ENCODE results near the gene PDF.
A peak's percentile ranks its signal among the peaks of the same experiment; 100 is the strongest.
"Not testable (repeated sequence)": the region's sequence is repeated elsewhere in the genome, so short reads cannot be mapped to it uniquely, and the experiment has no call there.

Gene PDF, protein sequence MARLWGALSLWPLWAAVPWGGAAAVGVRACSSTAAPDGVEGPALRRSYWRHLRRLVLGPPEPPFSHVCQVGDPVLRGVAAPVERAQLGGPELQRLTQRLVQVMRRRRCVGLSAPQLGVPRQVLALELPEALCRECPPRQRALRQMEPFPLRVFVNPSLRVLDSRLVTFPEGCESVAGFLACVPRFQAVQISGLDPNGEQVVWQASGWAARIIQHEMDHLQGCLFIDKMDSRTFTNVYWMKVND

GRCh38 chr16:69330286-69331109, at the start of gene PDF:
PDF (minus strand) TSS chr16:69330588; CDS start chr16:69330570, 18 bp downstream.
- DNase-seq: peak; percentile 86 to 95

GRCh38 chr16:69378760-69379159, 48.4 kb upstream of the PDF start:
- no peak for DNase-seq

DNA sequence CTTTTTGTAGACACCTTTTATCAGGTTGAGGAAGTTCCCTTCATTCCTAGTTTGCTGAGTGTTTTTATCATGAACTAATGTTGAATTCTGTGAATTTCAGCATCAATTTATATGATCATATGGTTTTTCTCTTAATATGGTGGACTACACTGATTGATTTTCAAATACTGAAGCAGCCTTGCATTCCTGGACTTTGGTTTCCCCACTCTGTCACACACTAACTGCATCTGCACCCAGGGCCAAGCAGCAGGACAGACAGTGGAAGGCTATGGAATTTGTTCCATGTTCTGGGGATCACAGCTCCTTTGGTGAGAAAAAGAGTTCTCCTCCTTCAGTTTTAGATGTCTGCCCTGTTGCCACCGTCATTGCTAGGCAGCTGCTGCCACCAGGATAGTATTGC, 47.6 kb upstream of the PDF start:
- DNase-seq: no peak

DNA sequence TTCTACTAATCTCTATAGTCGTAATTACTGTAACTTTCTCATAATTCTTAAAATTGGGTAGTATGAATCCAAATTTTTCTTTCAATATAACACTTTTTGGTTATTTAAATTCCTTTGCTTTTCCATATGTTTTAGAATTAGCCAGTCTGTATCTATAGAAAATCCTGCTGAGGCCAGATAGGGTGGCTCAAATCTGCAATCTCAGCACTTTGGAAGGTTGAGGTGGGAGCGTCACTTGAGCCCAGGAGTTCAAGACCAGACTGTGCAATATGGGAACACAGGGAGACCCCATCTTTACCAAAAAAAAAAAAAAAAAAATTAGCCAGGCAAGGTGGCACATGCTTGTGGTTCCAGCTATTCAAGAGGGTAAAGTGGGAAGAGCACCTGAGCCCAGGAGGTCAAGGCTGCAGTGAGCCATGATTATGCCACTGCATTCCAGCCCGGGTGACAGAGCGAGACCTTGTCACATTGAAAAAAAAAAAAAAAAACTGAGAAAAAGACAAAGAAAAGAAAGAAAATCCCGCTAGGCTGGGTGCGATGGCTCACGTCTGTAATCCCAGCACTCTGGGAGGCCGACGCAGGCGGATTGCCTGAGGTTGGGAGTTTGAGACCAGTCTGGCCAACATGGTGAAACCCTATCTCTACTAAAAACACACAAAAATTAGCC, 46.1 kb upstream of the PDF start:
- DNase-seq: no peak

DNA sequence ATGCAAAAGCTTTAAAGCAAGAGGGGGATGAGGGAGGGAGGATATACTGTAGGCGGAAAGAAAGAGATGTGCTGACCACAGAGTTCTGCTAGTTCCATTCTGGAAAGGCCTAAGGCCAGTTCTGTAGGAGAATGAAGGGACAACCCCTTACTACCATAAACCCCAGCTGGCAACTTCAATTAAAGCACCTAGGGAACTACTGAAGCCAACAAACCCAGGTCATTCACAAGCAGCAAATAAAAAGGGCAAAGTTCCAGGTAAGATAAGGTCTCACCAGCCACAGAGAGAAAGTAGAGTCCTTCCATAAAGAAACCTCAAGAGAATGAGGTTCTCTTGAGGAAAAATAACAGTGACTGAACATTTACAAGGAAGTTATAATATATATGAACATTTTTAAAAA, 42.6 kb upstream of the PDF start:
- no peak for DNase-seq

GRCh38 chr16:69371564-69371963, 41.2 kb upstream of the PDF start:
- DNase-seq: no peak

GRCh38 chr16:69368866-69369265, 38.5 kb upstream of the PDF start:
- DNase-seq: no peak

- DNase-seq: no peak
Observed at GRCh38 chr16:69367980-69368379, 37.6 kb upstream of the PDF start.

DNA sequence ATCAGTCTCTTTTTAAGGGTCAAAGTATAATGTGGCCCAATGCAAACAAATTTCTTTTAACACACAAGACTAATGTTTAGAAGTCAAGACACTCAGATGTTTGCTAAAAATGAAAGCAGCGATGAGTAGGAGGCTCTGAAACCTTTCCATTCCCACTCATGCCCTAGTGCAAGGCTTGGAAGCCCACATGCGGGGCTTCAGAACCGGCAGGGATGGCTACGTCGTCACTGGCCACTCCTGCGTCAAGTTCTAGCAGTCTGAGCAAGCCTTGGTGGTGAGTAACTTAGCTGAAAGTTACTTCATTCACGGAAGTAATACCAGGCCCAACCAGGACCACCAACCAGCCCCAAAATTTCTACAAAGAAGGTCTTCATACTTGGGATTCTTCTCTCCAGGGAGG, 36.0 kb upstream of the PDF start:
- DNase-seq: no peak

GRCh38 chr16:69365901-69366300, 35.5 kb upstream of the PDF start:
- no peak for DNase-seq

DNA sequence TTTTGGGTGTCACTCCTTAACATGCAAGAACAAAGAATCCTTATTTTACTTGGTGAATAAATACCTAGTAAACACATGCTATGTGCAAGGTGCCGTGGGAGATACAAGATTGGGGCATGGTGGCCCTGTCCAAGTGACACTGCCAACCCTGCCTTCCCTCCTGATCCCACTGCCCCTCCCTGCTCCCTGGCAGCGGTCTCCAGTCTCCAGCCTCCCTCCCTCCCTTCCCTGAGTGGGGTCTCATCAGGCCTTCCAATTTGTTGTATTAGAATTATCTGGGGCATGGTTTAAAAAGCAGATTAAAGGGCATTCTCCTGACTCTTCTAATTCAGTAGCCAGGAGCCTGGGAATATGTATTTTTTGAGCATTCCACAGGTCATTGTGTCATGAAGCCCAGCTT, 33.7 kb upstream of the PDF start:
- no peak for DNase-seq

GRCh38 chr16:69363281-69363717, 32.9 kb upstream of the PDF start:
- no peak for DNase-seq

DNA sequence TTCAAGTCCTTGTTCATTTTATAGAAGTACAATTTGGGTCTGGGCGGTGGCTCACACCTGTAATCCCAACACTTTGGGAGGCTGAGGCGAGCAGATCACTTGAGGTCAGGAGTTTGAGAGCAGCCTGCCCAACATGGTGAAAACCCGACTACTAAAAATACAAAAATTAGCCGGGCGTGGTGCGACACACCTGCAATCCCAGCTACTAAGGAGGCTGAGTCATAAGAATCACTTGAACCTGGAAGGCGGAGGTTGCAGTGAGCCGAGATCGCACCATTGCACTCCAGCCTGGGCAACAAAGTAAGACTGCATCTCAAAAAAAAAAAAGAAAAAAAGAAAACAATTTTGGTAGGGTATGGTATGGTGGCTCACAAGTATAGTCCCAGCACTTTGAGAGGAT, 29.7 kb upstream of the PDF start:
- not testable (repeated sequence) for DNase-seq

DNA sequence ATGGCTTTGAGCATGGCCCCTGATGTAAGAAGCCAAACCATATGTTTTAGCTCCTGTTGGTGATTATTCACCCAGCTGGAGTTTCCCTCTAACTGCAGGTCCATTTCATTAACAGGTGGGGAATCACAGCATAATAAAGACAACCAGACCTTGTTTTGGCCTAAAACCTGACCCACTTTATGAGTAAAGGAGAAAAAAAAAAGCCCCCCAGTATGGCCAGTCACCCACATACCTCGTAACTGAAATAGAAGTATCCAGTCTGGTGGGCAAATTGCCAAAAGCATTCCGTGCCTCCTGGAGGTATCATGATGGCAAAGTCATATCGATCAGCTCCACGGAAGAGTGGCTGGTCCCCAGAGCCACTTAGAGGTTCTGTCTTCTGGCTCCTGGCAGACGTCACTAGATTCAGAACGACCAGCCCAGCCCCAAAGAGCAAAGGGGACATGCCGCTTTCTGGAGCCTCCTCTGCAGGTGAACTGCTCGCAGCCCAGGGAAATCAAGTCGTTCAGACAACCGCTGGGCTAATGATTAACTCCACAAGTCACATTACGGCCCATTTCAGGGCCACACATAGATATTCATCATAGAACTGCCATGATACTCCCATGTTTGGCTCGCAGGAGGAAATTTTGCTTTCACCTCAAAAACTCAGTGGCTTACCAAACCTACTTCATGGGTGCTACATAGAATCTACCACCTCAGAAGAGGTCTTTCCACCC, 21.1 kb upstream of the PDF start, which contains the start of gene TMED6:
TMED6 (minus strand) TSS at position 478 of the 719 bp plus-strand sequence; CDS start at position 445, 33 bp downstream.
- no peak for DNase-seq

- no peak for DNase-seq
Observed at GRCh38 chr16:69350536-69351133, 20.2 kb upstream of the PDF start.

- DNase-seq: no peak
Observed at GRCh38 chr16:69349536-69349935, 19.1 kb upstream of the PDF start.

DNA sequence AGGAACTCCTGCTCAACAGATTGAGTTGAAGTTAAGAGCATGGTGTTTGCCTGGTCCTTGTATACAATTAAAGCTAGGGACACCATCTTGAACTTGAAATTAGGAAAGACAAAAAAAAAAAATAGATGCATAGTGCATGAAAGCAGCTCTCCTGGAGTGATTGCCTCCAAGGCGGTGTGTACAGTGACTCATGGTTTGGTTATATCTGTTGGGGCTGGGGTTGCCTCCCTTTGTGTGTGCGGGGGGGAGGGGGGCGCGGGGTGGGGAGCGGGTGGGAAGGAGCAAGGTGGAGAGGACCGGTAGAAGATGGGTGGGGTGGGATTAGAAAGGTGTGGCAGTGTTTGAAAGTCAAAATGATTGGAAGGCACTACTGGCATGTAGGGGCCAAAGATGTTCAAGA, 17.8 kb upstream of the PDF start:
- DNase-seq: no peak

- DNase-seq: no peak
Observed at GRCh38 chr16:69346683-69347082, 16.3 kb upstream of the PDF start.

- no peak for DNase-seq
Observed at GRCh38 chr16:69345923-69346322, 15.5 kb upstream of the PDF start.

DNA sequence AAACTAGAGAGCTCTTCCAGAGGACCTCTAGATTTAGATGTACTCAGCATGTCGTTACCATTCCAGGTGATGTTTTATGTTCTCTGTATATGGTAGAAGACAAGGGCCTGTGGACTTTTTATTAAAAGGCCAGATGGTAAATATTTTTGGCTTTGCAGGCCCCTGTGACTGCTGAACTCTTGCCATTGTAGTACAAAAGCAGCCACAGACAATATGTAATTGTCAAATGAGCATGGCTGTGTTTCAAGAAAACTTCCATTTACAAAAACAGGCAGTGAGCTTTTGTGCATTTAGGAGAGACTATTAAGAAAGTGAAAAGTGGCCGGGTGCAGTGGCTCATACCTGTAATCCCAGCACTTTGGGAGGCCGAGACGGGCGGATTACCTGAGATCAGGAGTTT, 13.8 kb upstream of the PDF start:
- DNase-seq: no peak

- DNase-seq: no peak
Observed at GRCh38 chr16:69340095-69340644, 9.8 kb upstream of the PDF start.

Data from SHP77 (cell line).